ENCODE data around the gene PELI2.
A peak's percentile ranks its signal among the peaks of the same experiment; 100 is the strongest.

Gene PELI2

DNA sequence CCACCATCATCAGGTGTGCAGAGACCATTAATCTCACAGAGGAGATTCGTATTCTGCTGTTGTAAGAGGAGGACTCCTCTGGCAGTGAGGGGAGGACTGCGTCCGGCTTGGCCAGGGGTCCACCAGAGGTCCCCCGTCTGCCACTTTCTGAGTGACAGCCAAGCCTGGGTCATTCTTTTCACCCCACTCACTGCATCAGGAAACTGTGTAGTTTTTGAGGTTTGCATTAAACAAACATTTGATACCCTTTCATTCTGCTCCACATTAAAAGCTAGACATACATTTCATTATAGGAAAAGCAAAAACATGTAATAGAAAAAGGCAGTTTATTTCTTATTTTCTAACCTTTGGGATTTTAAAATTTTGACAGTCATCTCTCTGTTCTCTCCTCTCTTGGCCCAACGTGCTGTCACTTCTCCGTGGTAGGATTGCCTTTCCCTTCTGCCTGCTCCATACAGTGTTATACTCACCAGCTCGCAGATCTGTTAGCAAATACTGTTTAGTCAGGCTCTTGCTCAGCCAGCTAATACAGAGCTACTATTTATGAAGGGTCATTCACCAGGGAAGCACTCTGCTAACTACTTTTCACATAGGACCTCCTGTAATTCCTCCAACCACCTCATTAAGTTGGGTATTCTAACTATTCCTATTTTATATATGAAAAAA lies 99.3 kb downstream of the PELI2 start:
- H3K4me3 ChIP-seq (ENCODE audit: low read depth, low read length) = no peak overlapping the region
- no peak for DNase-seq (ENCODE audit: low read depth)
- TF ChIP-seq, protein P1, sequence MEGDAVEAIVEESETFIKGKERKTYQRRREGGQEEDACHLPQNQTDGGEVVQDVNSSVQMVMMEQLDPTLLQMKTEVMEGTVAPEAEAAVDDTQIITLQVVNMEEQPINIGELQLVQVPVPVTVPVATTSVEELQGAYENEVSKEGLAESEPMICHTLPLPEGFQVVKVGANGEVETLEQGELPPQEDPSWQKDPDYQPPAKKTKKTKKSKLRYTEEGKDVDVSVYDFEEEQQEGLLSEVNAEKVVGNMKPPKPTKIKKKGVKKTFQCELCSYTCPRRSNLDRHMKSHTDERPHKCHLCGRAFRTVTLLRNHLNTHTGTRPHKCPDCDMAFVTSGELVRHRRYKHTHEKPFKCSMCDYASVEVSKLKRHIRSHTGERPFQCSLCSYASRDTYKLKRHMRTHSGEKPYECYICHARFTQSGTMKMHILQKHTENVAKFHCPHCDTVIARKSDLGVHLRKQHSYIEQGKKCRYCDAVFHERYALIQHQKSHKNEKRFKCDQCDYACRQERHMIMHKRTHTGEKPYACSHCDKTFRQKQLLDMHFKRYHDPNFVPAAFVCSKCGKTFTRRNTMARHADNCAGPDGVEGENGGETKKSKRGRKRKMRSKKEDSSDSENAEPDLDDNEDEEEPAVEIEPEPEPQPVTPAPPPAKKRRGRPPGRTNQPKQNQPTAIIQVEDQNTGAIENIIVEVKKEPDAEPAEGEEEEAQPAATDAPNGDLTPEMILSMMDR (IDR thresholded peaks at IDR 0.05; ENCODE audit: control insufficient read depth, extremely low read depth, insufficient read depth) = no peak

DNA sequence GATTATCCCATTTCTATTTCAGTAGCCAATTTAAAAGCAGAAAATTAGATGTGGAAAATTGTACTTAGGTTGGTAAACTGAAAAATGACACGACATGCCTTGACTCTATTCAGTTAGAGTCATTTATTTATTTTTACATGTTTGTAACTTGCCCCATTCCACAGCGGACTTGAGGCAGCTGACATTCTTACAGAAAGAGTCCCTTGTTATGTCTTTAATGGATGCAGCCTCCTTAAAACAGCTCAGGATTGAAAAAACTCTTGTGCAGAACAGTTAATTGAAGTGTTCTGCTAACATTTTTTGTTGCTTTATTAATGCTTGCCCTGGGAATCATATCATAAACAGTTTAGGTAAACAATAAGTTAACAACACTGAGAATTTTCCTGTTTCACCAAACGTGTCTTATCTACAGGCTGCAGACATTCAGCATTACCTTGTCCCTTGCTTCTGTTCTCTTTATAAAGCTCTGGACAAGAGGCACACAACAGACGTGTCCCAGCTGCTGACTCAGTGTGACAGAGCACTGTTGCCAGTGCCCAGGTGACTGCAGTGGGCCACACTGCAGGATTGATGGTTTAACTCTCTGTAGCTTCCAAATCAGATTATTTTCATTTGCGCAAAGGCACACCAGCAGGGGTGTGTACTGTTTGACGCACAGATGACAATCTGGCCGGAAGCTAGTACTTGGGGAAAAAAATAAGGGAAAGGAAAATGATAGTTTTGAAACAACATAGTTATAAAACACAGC lies 101.6 kb downstream of the PELI2 start:
- peak; percentile 55 for DNase-seq (ENCODE audit: low read depth)
- TF ChIP-seq, protein P1 (IDR thresholded peaks at IDR 0.05; ENCODE audit: control insufficient read depth, extremely low read depth, insufficient read depth) = no peak
- no peak overlapping the region for H3K4me3 ChIP-seq (ENCODE audit: low read depth, low read length)

DNA sequence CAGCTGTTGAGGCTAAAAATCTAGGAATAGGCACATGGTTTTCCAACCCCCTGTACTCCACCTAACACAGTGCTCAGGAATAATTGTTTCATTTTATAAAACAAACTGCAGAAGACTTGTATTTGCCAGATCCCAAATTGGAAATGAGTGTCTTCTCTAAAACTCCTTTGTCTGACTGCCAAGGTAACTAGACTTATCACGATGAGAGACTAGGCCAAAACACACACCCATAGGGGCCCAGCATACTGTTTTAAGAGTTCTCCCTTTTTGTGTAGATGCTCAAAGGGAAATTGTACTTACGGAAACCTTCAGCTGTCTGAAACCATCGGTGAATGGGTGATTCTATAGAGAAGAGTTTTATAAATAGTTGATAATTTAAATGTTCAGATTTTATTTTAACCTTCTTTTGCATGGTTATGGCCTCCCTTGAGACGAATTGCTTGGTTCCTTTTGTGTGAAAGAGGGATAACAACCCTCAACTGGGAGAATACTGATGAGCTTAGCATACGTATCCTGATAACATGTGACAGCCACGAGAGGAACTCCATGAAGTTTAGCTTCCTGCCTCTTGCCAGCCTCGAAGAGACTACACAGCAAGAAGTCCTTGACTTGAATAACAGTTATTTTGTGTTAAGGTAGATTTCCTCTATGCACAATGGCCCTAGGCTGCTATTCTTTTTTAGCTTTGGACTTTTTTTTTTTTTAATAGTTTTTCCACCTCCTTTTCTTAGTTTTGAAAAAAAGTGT lies 103.3 kb downstream of the PELI2 start:
- peak; percentile 72 for DNase-seq (ENCODE audit: low read depth)

DNA sequence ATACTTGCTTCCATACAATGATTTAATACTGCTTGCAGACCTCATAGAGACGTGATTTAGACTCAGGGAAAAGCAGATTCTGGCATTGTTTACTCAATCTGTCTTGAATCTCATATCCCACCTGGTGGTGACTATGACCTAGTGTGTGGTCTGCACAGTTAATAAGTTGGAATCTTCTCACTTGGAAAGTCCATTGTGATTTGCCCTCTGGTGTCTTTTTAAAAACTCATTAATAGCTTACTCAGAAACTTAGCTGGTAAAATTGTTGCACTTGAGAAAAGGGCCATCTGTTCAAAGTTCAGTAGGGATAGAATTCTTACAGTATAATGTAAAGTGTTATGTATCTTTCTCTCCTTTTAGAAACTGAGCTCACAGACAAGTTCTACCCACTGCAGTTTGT lies 106.0 kb downstream of the PELI2 start:
- DNase-seq (ENCODE audit: low read depth) = no peak
- TF ChIP-seq, protein P1 (IDR thresholded peaks at IDR 0.05; ENCODE audit: control insufficient read depth, extremely low read depth, insufficient read depth) = no peak
- no peak overlapping the region for H3K4me3 ChIP-seq (ENCODE audit: low read depth, low read length)

More for the DNA sequence above, 103.3 kb downstream of the PELI2 start:
- no peak overlapping the region for H3K4me3 ChIP-seq (ENCODE audit: low read depth, low read length)
- TF ChIP-seq, protein P1 (IDR thresholded peaks at IDR 0.05; ENCODE audit: control insufficient read depth, extremely low read depth, insufficient read depth) = no peak

DNA sequence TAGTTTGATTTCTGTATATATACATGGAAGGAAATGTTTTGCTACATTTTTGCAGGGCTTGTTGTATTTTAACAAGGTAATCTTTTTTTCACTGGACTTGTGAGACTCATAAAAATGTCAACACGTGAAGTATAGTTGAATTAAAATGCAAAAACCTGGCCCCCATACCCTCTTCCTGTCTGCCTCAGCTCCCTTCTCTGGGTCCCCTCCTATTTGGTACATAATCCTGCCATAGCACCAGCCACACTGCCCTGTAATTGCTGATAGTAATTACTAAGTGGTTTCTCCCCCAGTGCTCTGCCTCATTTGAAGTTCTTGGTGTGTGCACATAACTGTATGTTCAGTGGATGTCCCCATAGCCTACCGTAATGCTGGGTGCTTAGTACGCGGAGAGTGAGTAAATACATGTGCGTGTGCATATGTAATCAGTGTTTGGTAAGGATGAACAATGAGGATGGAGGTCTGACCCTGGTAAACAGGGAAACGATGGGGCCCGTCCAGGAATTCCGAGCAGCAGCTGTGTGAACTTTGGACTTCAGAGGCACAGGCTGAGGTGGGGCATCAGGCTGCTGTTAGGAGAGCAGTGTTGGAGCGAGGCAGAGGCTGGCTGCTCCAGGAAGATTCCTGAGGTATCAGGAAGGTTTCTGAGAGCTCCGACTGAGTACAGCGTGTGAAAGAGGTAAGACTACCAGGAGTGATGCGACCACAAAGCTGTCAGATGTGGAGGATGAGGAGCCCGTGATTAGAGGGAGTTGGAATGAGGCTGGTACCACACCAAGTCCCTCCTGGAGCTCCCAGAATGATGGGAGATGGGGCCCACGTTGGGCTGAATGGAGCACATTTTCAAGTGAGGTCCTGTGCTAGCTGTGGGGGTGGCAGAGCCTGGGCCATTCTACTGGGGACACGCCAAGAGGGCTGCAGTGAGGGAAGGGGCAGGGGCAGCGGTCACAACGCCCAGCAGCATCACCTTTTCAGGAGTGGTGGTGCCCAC lies 106.8 kb downstream of the PELI2 start:
- DNase-seq (ENCODE audit: low read depth) = no peak
- H3K4me3 ChIP-seq (ENCODE audit: low read depth, low read length) = no peak overlapping the region
- TF ChIP-seq, protein P1 (IDR thresholded peaks at IDR 0.05; ENCODE audit: control insufficient read depth, extremely low read depth, insufficient read depth) = no peak

DNA sequence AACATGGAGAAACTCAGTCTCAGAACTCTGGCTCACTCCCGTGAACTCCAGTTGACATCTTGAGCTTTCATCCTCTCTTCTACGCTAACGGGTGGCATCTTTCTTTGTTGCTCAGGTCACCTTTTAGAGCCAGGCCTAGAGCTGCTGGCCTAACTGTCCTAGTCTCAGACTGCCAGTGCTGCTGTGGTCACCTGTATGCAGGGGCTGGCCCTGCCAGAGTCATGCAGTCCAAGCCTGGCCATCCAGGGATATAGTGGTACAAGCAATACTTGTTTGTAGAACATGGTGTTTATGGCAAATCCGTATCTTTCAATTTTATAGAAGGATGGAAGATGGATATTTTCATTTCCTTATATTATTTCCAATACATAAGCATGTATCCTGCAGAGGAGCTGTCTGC lies 117.2 kb downstream of the PELI2 start:
- TF ChIP-seq, protein P1 (IDR thresholded peaks at IDR 0.05; ENCODE audit: control insufficient read depth, extremely low read depth, insufficient read depth) = no peak
- no peak for DNase-seq (ENCODE audit: low read depth)
- H3K4me3 ChIP-seq (ENCODE audit: low read depth, low read length) = no peak overlapping the region
